ENCODE results near the gene SOX10. TPM values are rescaled to one million over a fixed set of nuclear protein-coding genes. Genes with fewer than 3 reads are reported as not detected.
"Not testable (repeated sequence)": the region's sequence is repeated elsewhere in the genome, so short reads cannot be mapped to it uniquely, and the experiment has no call there.

SOX10 gene
- total RNA-seq, 1 donor from 2014 or later: 179 TPM

- DNase-seq (ENCODE audit: low spot score) (no peak), ATAC-seq (no peak)
- intact Hi-C loops (cut with DNase I): no loop called here
These were observed 7.5 kb upstream of the SOX10 start for GRCh38 chr22:37991731-37992442.

- ATAC-seq (no peak), DNase-seq (ENCODE audit: low spot score) (no peak)
- intact Hi-C loops (cut with DNase I): no loop called here
These were observed 6.5 kb upstream of the SOX10 start for GRCh38 chr22:37990862-37991261.

- intact Hi-C loops (cut with DNase I): no loop called here
- DNase-seq (ENCODE audit: low spot score) (no peak), ATAC-seq (no peak)
These were observed 5.9 kb upstream of the SOX10 start for GRCh38 chr22:37990301-37990700.

- ATAC-seq (no peak), DNase-seq (ENCODE audit: low spot score) (no peak)
- intact Hi-C loops (cut with DNase I): loop anchor here (5.0 kb wide), 1 partner anchor 43 kb away; no protein-coding TSS in a partner anchor
These were observed 5.0 kb upstream of the SOX10 start for GRCh38 chr22:37989146-37990045.

GRCh38 chr22:37986371-37986770 is 2.0 kb upstream of the SOX10 start:
- DNase-seq (ENCODE audit: low spot score) (no peak), ATAC-seq (no peak)
- intact Hi-C loops (cut with DNase I): loop anchor here (5.0 kb wide), 1 partner anchor 46 kb away; no protein-coding TSS in a partner anchor

- intact Hi-C loops (cut with DNase I): loop anchor here (5.0 kb wide), 1 partner anchor 46 kb away; no protein-coding TSS in a partner anchor
- ATAC-seq (peak; percentile 42), DNase-seq (ENCODE audit: low spot score) (no peak)
These were observed 1.5 kb upstream of the SOX10 start for GRCh38 chr22:37985751-37986281.

GRCh38 chr22:37985050-37985585 is 763 bp upstream of the SOX10 start:
- ATAC-seq (no peak), DNase-seq (ENCODE audit: low spot score) (no peak)
- intact Hi-C loops (cut with DNase I): loop anchor here (5.0 kb wide), 1 partner anchor 47 kb away; no protein-coding TSS in a partner anchor

GRCh38 chr22:37982938-37983859 is 1.2 kb downstream of the SOX10 start:
- intact Hi-C loops (cut with DNase I): no loop called here
- ATAC-seq: no peak
- DNase-seq (ENCODE audit: low spot score): no peak

GRCh38 chr22:37982151-37982785 is 2.1 kb downstream of the SOX10 start:
- DNase-seq (ENCODE audit: low spot score): no peak
- peak; percentile 16 for ATAC-seq
- intact Hi-C loops (cut with DNase I): no loop called here

GRCh38 chr22:37981282-37982011 is 2.9 kb downstream of the SOX10 start:
- ATAC-seq: peak; percentile 4
- no peak for DNase-seq (ENCODE audit: low spot score)
- intact Hi-C loops (cut with DNase I): no loop called here

GRCh38 chr22:37979782-37980181 is 4.6 kb downstream of the SOX10 start:
- intact Hi-C loops (cut with DNase I): no loop called here
- DNase-seq (ENCODE audit: low spot score) (no peak), ATAC-seq (peak; percentile 31)

- ATAC-seq: no peak
These were observed 7.8 kb downstream of the SOX10 start for GRCh38 chr22:37976547-37976946.

GRCh38 chr22:37976022-37976421 is 8.3 kb downstream of the SOX10 start:
- ATAC-seq; intact Hi-C loops (cut with DNase I); DNase-seq (ENCODE audit: low spot score): not testable (repeated sequence)

More at GRCh38 chr22:37976547-37976946, 7.8 kb downstream of the SOX10 start:
- no peak for DNase-seq (ENCODE audit: low spot score)
- intact Hi-C loops (cut with DNase I): no loop called here

GRCh38 chr22:37975153-37975552 is 9.2 kb downstream of the SOX10 start:
- ATAC-seq (no peak), DNase-seq (ENCODE audit: low spot score) (no peak)
- intact Hi-C loops (cut with DNase I): no loop called here

- intact Hi-C loops (cut with DNase I): no loop called here
- DNase-seq (ENCODE audit: low spot score) (no peak), ATAC-seq (peak; percentile 2)
These were observed 10.8 kb downstream of the SOX10 start for GRCh38 chr22:37973271-37974170.

GRCh38 chr22:37972527-37972926 is 11.8 kb downstream of the SOX10 start:
- no peak for DNase-seq (ENCODE audit: low spot score)
- intact Hi-C loops (cut with DNase I): no loop called here
- ATAC-seq: no peak
